HG03439 (cell line): ENCODE data around the gene SLC49A3.

Experiments
- ATAC-seq: cut with Tn5 transposase; IDR thresholded peaks from one replicate; pipeline ENCODE4 v1.9.1; 2021; ENCODE audit warnings: mild to moderate bottlenecking, moderate library complexity; ENCODE audit not compliant: unreplicated experiment

Gene SLC49A3

DNA sequence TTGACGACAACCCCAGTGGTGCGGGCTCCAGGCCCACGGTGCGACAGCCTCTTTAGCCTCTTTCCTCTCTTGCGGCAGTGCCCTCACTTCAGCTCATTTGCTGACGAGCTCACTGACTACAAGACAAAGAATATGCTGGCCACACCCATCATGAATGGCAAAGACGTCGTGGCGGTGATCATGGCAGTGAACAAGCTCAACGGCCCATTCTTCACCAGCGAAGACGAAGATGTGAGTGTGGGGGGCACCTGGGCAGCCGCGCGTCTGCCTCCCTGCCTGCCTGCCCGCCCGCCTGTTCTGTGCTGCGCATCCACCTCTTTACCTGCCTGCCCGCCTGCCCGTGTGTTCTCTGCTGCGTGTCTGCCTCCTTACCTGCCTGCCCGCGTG, 54.4 kb downstream of the SLC49A3 start:
- no peak for ATAC-seq

DNA sequence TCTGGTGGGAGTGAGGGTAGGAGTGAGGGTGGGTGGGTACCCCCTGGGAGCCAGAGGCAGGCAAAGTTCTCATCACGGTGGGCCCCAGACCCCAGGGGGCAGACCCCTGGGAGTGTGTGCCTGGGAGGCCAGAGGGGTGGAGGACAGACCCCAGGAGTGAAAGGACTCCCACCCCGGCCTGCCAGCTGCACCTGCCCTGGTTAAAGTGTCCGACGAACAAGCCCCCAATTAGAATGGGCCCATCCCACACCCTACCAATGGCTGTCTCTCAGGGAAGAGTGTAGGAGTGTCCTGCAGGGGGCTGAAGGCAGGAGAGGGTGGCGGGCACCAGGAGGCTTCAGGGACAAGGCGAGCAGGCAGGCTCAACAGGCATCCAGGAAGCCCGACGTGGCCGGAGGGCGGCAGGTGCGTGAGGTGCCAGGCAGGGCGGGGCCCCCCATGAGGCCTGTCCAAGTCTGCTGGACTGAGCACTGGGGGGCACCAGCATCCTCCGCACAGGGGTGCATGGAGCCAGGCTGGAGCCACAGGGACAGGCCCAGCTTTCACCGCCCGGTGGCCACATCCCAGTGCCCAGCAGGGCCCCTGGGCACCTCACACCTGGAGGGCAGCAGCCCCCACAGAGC, 54.9 kb downstream of the SLC49A3 start:
- no peak for ATAC-seq

DNA sequence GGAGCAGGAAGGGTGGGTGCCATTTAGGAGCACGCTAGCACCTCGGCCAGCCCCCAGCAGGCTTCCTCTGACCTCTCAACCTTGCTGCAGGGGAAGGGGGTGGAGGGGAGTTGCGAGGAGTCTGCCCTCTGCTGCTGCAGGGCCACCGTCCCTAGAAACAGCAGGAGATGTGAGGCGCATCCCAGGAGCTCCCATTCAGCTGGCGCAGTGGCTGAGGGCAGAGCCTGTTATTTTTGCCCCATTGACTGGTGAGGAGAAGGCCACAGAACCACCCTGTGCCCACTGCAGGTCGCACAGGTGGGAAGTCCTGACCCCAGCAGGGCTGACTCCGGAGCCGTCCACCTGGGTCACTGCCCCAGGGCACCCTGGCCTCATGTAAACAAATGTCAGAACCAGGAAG, 55.5 kb downstream of the SLC49A3 start:
- no peak for ATAC-seq

DNA sequence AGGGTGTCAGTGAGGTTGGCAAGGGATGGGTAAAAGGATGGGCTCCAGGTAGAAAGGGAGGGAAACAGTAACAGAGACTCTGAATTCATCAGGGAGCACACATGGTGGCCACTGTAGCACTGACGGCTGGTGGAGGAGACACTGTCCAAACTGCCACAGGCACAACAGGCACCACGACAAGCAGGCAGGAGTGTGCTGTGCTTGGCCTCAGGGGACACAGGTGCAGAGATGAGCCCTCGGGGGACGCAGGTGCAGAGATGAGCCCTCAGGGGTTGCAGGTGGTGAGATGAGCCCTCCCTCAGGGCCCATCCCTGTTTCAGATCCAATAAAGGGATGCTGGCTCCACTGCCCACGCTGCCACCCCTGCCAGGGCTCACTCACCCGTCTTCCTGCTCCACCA, 56.0 kb downstream of the SLC49A3 start:
- ATAC-seq, result no peak

DNA sequence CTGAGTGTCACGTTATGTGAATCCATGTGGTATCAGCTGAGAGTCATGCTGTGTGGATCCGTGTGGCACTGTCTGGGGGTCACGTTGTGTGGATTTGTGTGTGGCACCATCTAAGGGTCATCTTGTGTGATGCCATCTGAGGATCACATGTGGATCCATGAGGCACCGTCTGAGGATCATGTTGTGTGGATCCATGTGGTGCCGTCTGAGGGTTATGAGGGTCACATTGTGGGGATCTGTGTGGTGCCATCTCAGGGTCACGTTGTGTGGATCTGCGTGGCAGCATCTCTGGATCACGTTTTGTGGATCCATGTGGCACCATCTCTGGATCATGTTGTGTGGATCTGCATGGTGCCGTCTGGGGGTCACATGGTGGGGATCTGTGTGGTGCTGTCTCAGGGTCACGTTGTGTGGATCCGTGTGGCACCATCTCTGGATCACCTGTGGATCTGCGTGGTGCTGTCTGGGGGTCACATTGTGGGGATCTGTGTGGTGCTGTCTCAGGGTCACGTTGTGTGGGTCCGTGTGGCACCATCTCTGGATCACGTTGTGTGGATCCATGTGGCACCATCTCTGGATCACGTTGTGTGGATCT, 56.7 kb downstream of the SLC49A3 start:
- no peak for ATAC-seq
